CD4-positive, alpha-beta T cell (primary cell): ENCODE data around the gene SACM1L. TPM values are rescaled to one million over a fixed set of nuclear protein-coding genes. Genes with fewer than 3 reads are reported as not detected.

Experiments
- ATAC-seq: fragments of 200-7000 bp; cut with Tn5 transposase; one replicate; pipeline ENCODE4 v1.10.0; 2022; ENCODE audit warnings: mild to moderate bottlenecking; ENCODE audit not compliant: poor library complexity
- CTCF ChIA-PET: fragments of 350-600 bp; sonication (Branson Sonifier 250); formaldehyde crosslinking; loops from one replicate; lab custom pipeline; 2021; ENCODE audit warnings: antibody characterized with exemption, inconsistent platforms; lab: Charles Lee
- POLR2A ChIA-PET: fragments of 350-600 bp; sonication (Branson Sonifier 250); formaldehyde crosslinking; loops from one replicate; lab custom pipeline; 2021; ENCODE audit warnings: antibody characterized with exemption, inconsistent platforms; lab: Charles Lee
- DNase-seq, 14 experiments: peaks; one replicate each; pipeline ENCODE4 v3.0.0-alpha.2; 2013 to 2020; ENCODE audit warnings: mixed read lengths in 2 of 14
- H3K27ac ChIP-seq, 2 donors: one replicate each; pipeline versions ENCODE4 v1.5.1 to v1.7.0; 2013; ENCODE audit warnings: low read length in 2 of 2, low read depth in 1 of 2, mild to moderate bottlenecking in 1 of 2
- H3K27me3 ChIP-seq, 2 experiments: 1 replicate in 1 of 2; 2 replicates in 1 of 2; pipeline versions ENCODE4 v1.6.1 to v1.7.0; 2013; ENCODE audit warnings: low read length in 2 of 2, control low read depth in 1 of 2, mild to moderate bottlenecking in 1 of 2, moderate library complexity in 1 of 2; ENCODE audit not compliant: insufficient read depth in 2 of 2, control insufficient read depth in 1 of 2
- H3K36me3 ChIP-seq: one replicate; pipeline ENCODE4 v1.6.1; 2013; ENCODE audit warnings: low read length, control low read depth; ENCODE audit not compliant: insufficient read depth
- H3K4me1 ChIP-seq: one replicate; pipeline ENCODE4 v1.6.1; 2013; ENCODE audit warnings: low read length, control low read depth; ENCODE audit not compliant: insufficient read depth
- H3K4me3 ChIP-seq: one replicate; pipeline ENCODE4 v1.5.1; 2013; ENCODE audit warnings: mild to moderate bottlenecking, low read length, moderate library complexity
- H3K9me3 ChIP-seq, 2 experiments: 1 replicate in 1 of 2; 2 replicates in 1 of 2; pipeline versions ENCODE4 v1.6.1 to v1.7.0; 2013; ENCODE audit warnings: low read length in 2 of 2, mild to moderate bottlenecking in 2 of 2, control low read depth in 1 of 2, moderate library complexity in 1 of 2; ENCODE audit not compliant: control insufficient read depth in 1 of 2, insufficient read depth in 1 of 2
- H3K27ac Mint-ChIP-seq: one replicate; pipeline ENCODE4 v1.8.0; 2020; ENCODE audit warnings: mixed read lengths
- H3K27me3 Mint-ChIP-seq: one replicate; pipeline ENCODE4 v1.8.0; 2021; ENCODE audit warnings: mixed read lengths
- H3K36me3 Mint-ChIP-seq: one replicate; pipeline ENCODE4 v1.8.0; 2021; ENCODE audit warnings: low read depth, mixed read lengths
- H3K4me1 Mint-ChIP-seq: one replicate; pipeline ENCODE4 v1.8.0; 2021; ENCODE audit warnings: low read depth, mixed read lengths
- H3K4me3 Mint-ChIP-seq: one replicate; pipeline ENCODE4 v1.8.0; 2020; ENCODE audit warnings: mild to moderate bottlenecking, mixed read lengths
- H3K9me3 Mint-ChIP-seq: one replicate; pipeline ENCODE4 v1.8.0; 2020; ENCODE audit warnings: mixed read lengths
- intact Hi-C, 2 experiments: fragments of 100-400 bp; cut with DNase I in 1 of 2; cut with micrococcal nuclease in 1 of 2; formaldehyde crosslinking; loops; one replicate each; pipeline versions ENCODE4 v1.15.1 to v1.9.0; 2023 to 2025; cut with DNase I, micrococcal nuclease
- total RNA-seq, 174 experiments: library from RNA in 2 of 174; stranded (reverse) in 2 of 174; gene quantifications; one replicate each; pipeline ENCODE4 v1.2.3 and lab custom pipeline; 2021 to 2026
- TF ChIP-seq, protein P1 (sequence below): fragments of 200-600 bp; IDR thresholded peaks from one replicate; pipeline ENCODE4 v1.8.0; 2022; ENCODE audit warnings: antibody characterized with exemption, mild to moderate bottlenecking

Gene SACM1L
- total RNA-seq, 2 experiments from 2014 or later: 41.9 to 44.3 TPM

- H3K27ac Mint-ChIP-seq: no peak overlapping the region
Measured at GRCh38 chr3:45776611-45777010, 87.4 kb downstream of the SACM1L start.

GRCh38 chr3:45777111-45777745 is 88.0 kb downstream of the SACM1L start:
- CTCF ChIA-PET: no interaction called here
- intact Hi-C loops: no loop called here
- Mint-ChIP-seq H3K27ac (no peak overlapping the region), H3K9me3 (no peaks in the 10 kb centered on the region), H3K4me1 (peaks cover 12% of the 10 kb centered on the region), H3K4me3 (no peak overlapping the region), H3K36me3 (no peaks in the 10 kb centered on the region), H3K27me3 (no peaks in the 10 kb centered on the region)
- no peak overlapping the region for H3K27ac ChIP-seq
- DNase-seq (no peak), ATAC-seq (no peak)
- peaks cover 9% of the 10 kb centered on the region for H3K4me1 ChIP-seq
- peaks cover 0 to 2% of the 10 kb centered on the region in 2 experiments for H3K27me3 ChIP-seq
- no peak overlapping the region for H3K4me3 ChIP-seq
- POLR2A ChIA-PET: no interaction called here
- TF ChIP-seq, protein P1, sequence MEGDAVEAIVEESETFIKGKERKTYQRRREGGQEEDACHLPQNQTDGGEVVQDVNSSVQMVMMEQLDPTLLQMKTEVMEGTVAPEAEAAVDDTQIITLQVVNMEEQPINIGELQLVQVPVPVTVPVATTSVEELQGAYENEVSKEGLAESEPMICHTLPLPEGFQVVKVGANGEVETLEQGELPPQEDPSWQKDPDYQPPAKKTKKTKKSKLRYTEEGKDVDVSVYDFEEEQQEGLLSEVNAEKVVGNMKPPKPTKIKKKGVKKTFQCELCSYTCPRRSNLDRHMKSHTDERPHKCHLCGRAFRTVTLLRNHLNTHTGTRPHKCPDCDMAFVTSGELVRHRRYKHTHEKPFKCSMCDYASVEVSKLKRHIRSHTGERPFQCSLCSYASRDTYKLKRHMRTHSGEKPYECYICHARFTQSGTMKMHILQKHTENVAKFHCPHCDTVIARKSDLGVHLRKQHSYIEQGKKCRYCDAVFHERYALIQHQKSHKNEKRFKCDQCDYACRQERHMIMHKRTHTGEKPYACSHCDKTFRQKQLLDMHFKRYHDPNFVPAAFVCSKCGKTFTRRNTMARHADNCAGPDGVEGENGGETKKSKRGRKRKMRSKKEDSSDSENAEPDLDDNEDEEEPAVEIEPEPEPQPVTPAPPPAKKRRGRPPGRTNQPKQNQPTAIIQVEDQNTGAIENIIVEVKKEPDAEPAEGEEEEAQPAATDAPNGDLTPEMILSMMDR: no peak
- no peaks in the 10 kb centered on the region for H3K9me3 ChIP-seq
- H3K36me3 ChIP-seq: no peaks in the 10 kb centered on the region

More at GRCh38 chr3:45776611-45777010, 87.4 kb downstream of the SACM1L start:
- no peaks in the 10 kb centered on the region for H3K9me3 Mint-ChIP-seq
- H3K36me3 Mint-ChIP-seq: no peaks in the 10 kb centered on the region
- H3K27me3 Mint-ChIP-seq: no peaks in the 10 kb centered on the region
- peaks cover 10% of the 10 kb centered on the region for H3K4me1 ChIP-seq
- no peak for ATAC-seq
- H3K4me3 Mint-ChIP-seq: no peak overlapping the region
- no peaks in the 10 kb centered on the region for H3K36me3 ChIP-seq
- CTCF ChIA-PET: no interaction called here
- peaks cover 0 to 2% of the 10 kb centered on the region in 2 experiments for H3K27me3 ChIP-seq
- DNase-seq: no peak
- POLR2A ChIA-PET: no interaction called here
- H3K9me3 ChIP-seq: no peaks in the 10 kb centered on the region
- no peak overlapping the region for H3K4me3 ChIP-seq
- TF ChIP-seq, protein P1: no peak
- no peak overlapping the region for H3K27ac ChIP-seq
- peaks cover 17% of the 10 kb centered on the region for H3K4me1 Mint-ChIP-seq
- intact Hi-C loops: no loop called here

- peaks cover 0 to 2% of the 10 kb centered on the region in 2 experiments for H3K27me3 ChIP-seq
- H3K36me3 Mint-ChIP-seq: no peaks in the 10 kb centered on the region
- no peaks in the 10 kb centered on the region for H3K36me3 ChIP-seq
- H3K4me1 Mint-ChIP-seq: peaks cover 7% of the 10 kb centered on the region
- ATAC-seq (no peak), DNase-seq (no peak)
- ChIA-PET POLR2A (no interaction called here), CTCF (no interaction called here)
- intact Hi-C loops: no loop called here
- TF ChIP-seq, protein P1: no peak
- peaks cover 3% of the 10 kb centered on the region for H3K4me1 ChIP-seq
- no peak overlapping the region for H3K27ac ChIP-seq
- H3K9me3 Mint-ChIP-seq: no peaks in the 10 kb centered on the region
- H3K9me3 ChIP-seq: no peaks in the 10 kb centered on the region
- no peak overlapping the region for H3K4me3 Mint-ChIP-seq
- no peak overlapping the region for H3K27ac Mint-ChIP-seq
- no peak overlapping the region for H3K4me3 ChIP-seq
- no peaks in the 10 kb centered on the region for H3K27me3 Mint-ChIP-seq
Measured at GRCh38 chr3:45777746-45778386, 88.7 kb downstream of the SACM1L start.
